Heart left ventricle (tissue), 16 donors: ENCODE measurements around the gene KITLG. TPM values are rescaled to one million over a fixed set of nuclear protein-coding genes. Genes with fewer than 3 reads are reported as not detected.
"Not testable (repeated sequence)": the region's sequence is repeated elsewhere in the genome, so short reads cannot be mapped to it uniquely, and the experiment has no call there.

Experiments used
- ATAC-seq, 4 donors: fragments of 200-7000 bp; cut with Tn5 transposase; one replicate each; pipeline ENCODE4 v1.9.1; 2020 to 2022; ENCODE audit warnings: moderate library complexity in 4 of 4, mild to moderate bottlenecking in 3 of 4, moderate number of reproducible peaks in 1 of 4
- DNase-seq, 5 donors: peaks; one replicate each; pipeline ENCODE4 v3.0.0-alpha.2; 2020
- H3K27ac ChIP-seq, 12 donors: fragments of 200-600 bp; sonication (generic) in 4 of 12; one replicate each; pipeline versions ENCODE4 v1.5.0 to v1.8.0; 2016 to 2022; ENCODE audit warnings: mild to moderate bottlenecking in 2 of 12
- H3K27me3 ChIP-seq, 9 donors: fragments of 200-600 bp; sonication (generic) in 2 of 9; one replicate each; pipeline versions ENCODE4 v1.5.1 to v1.8.0; 2016 to 2022; ENCODE audit warnings: mild to moderate bottlenecking in 3 of 9
- H3K36me3 ChIP-seq, 9 donors: fragments of 200-600 bp; sonication (generic) in 2 of 9; one replicate each; pipeline versions ENCODE4 v1.5.0 to v1.8.0; 2018 to 2022; ENCODE audit warnings: mild to moderate bottlenecking in 2 of 9
- H3K4me1 ChIP-seq, 12 donors: fragments of 200-600 bp; sonication (generic) in 4 of 12; one replicate each; pipeline versions ENCODE4 v1.5.0 to v1.8.0; 2016 to 2022; ENCODE audit warnings: mild to moderate bottlenecking in 3 of 12
- H3K4me3 ChIP-seq, 12 donors: fragments of 200-600 bp; sonication (generic) in 4 of 12; one replicate each; pipeline versions ENCODE4 v1.5.0 to v1.8.0; 2017 to 2022; ENCODE audit warnings: mild to moderate bottlenecking in 9 of 12, moderate library complexity in 4 of 12
- H3K9me3 ChIP-seq, 12 donors: fragments of 200-600 bp; sonication (generic) in 4 of 12; one replicate each; pipeline versions ENCODE4 v1.5.0 to v1.8.0; 2016 to 2022; ENCODE audit warnings: mild to moderate bottlenecking in 1 of 12
- POLR2A ChIP-seq, 2 donors: fragments of 450-650 bp; IDR thresholded peaks; one replicate each; pipeline ENCODE4 v1.6.1; 2017; ENCODE audit warnings: antibody characterized with exemption in 2 of 2, mild to moderate bottlenecking in 2 of 2, moderate library complexity in 2 of 2
- WGBS, 4 donors: extraction: QIAGEN DNeasy Blood & Tissue Kit in 2 of 4; methylation state at CpG; one replicate each; pipeline versions ENCODE4 v1.1.5 to v1.1.7; 2013 to 2018; 5-methylcytosine and 5-hydroxymethylcytosine counted together
- intact Hi-C, 10 donors: fragments of 100-400 bp; cut with DNase I; formaldehyde crosslinking; loops; one replicate each; pipeline versions ENCODE4 v1.11.1 to v1.14.2; 2022
- polyA plus RNA-seq, 2 donors: library from polyadenylated mRNA; stranded (reverse); fragments of 200-250 nt; gene quantifications; one replicate each; pipeline ENCODE4 v1.2.3, GENCODE V29; 2013
- total RNA-seq, 9 donors: library from RNA; depleted of rRNA in 2 of 9; stranded (reverse); fragments of >200 nt in 2 of 9; fragmentation: NEBNext Ultra II Directional in 3 of 9; extraction: Animal tissue kit (Norgen Biotek cat#: 25700) in 3 of 9; gene quantifications; one replicate each; pipeline versions ENCODE4 v1.1.0 to v1.2.4, GENCODE V29; 2016 to 2023
- TF ChIP-seq, protein P1 (sequence below), 12 donors: fragments of 200-600 bp; sonication (generic) in 4 of 12; IDR thresholded peaks; one replicate each; pipeline versions ENCODE4 v1.5.0 to v1.8.0; 2018 to 2022; ENCODE audit warnings: antibody characterized with exemption in 12 of 12, mild to moderate bottlenecking in 5 of 12
- donor health status: ischemic (EF 13 %, LVEDD 7.1; RV severe dilation, severe dysfunction).
- donor health status: healthy with polysubstance abuse.
- donor health status: DM: no; HTN: yes; CAD: no.
- donor health status: DM: no; HTN: no; CAD: no.
- donor health status: ischemic (EF 25% LVEDD 6.9; RV normal size, moderate dysfunction).
- donor health status: ischemic (EF 25% LVEDD 5.7; RV mildly dilated, moderate dysfunction).
- donor health status: healthy.
- donor health status: DM: yes; HTN: yes; CAD: no.
- donor health status: ischemic (EF 35%, LVEDD 5.7; RV mildly dilated, moderate dysfunction).
- donor health status: nonischemic (EF 11% LVEDD 7.7; RV severe dilation, severe dysfunction).
- donor health status: DM: yes; HTN: yes; CAD: no.
- donor health status: PGD.
- donor health status: ischemic (EF 29% LVEDD 5.4; RV normal size, mild dysfunction).
- donor health status: nonischemic (EF 23%, LVEDD 6.1; RV moderate dilation, normal function).

KITLG gene
- total and polyA plus RNA-seq, 11 donors = 3.1 to 15.3 (median 9.3) TPM

DNA sequence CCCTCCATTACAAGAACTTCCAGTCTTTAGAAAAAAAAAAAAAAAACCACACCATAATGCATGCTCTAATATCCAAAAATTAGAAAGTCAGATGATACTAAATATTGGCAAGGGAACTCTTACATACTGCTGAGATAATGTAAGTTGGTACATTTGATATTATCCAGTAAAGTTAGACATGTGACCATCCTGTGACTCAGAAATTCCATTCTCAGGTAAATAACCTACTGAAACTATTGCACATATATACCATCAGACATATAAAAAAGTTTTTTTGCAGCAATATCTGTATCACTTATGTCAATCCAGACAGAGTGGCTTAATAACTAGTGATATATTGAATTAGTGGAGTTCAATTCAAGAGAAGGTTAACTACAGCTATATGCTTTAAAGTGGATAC, 63.5 kb downstream of the KITLG start:
- Histone ChIP-seq H3K27ac (no peak overlapping the region), H3K36me3 (peaks cover 0 to 36% (median 4%) of the 10 kb centered on the region in 9 donors), H3K4me1 (peaks cover 0 to 17% (median 8%) of the 10 kb centered on the region in 12 donors), H3K9me3 (no peaks in the 10 kb centered on the region), H3K27me3 (no peaks in the 10 kb centered on the region), H3K4me3 (no peak overlapping the region)
- ATAC-seq (no peak), DNase-seq (no peak)
- TF ChIP-seq POLR2A (IDR thresholded peaks at IDR 0.05) = no peak
- TF ChIP-seq, protein P1, sequence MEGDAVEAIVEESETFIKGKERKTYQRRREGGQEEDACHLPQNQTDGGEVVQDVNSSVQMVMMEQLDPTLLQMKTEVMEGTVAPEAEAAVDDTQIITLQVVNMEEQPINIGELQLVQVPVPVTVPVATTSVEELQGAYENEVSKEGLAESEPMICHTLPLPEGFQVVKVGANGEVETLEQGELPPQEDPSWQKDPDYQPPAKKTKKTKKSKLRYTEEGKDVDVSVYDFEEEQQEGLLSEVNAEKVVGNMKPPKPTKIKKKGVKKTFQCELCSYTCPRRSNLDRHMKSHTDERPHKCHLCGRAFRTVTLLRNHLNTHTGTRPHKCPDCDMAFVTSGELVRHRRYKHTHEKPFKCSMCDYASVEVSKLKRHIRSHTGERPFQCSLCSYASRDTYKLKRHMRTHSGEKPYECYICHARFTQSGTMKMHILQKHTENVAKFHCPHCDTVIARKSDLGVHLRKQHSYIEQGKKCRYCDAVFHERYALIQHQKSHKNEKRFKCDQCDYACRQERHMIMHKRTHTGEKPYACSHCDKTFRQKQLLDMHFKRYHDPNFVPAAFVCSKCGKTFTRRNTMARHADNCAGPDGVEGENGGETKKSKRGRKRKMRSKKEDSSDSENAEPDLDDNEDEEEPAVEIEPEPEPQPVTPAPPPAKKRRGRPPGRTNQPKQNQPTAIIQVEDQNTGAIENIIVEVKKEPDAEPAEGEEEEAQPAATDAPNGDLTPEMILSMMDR (IDR thresholded peaks at IDR 0.05) = no peak
- intact Hi-C loops = no loop called here

DNA sequence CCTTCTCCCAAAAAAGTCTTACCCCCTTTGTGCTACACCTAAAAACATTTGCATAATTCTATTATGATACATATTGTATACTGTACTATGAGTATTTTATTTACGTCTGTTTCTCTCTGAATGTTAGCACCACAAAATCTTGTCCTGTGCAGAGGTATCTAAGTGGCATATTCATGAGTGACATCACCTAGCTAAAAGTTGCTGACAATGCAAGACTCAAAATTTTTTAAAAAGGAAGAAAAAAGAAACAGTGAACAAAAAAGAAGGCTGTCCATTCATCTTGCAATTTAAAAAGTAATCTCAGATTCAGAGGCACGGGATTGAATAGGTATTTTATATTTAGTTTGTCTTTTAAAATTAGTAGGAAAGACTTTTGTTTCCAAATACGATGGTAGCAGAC, 69.4 kb downstream of the KITLG start:
- 95 to 98% (median 96%) methylated on average over 3 of the region's 3 CpGs for WGBS, 4 donors
- Histone ChIP-seq H3K9me3 (no peaks in the 10 kb centered on the region), H3K27me3 (no peaks in the 10 kb centered on the region), H3K27ac (no peak overlapping the region), H3K4me3 (no peak overlapping the region), H3K4me1 (peaks cover 0 to 2% (median 0%) of the 10 kb centered on the region in 12 donors), H3K36me3 (peaks cover 0 to 32% (median 4%) of the 10 kb centered on the region in 9 donors)
- ATAC-seq = no peak
- DNase-seq = no peak
- TF ChIP-seq POLR2A (IDR thresholded peaks at IDR 0.05) = no peak
- TF ChIP-seq, protein P1 (IDR thresholded peaks at IDR 0.05) = no peak
- intact Hi-C loops = no loop called here

DNA sequence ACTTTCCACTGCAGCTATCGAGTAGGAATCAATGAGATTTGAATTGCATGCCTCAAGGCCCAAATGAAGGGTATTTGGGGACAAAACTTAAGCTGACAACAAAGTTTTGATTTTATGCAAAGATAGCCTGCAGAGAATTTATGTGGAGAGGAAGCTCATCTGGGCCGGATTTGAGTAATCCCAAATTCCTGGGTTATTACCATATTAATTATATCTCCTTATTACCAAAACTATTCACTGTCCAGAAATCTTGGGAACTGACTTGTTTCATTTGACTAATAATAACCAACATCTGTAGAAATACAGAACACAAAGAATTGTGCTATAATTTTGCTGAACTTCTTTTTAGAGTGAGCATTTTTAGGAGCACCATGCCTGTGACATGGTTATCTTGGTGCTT, 70.4 kb downstream of the KITLG start:
- DNase-seq (no peak), ATAC-seq (no peak)
- intact Hi-C loops = no loop called here
- Histone ChIP-seq H3K4me1 (peaks cover 0 to 2% (median 0%) of the 10 kb centered on the region in 12 donors), H3K27me3 (no peaks in the 10 kb centered on the region), H3K36me3 (peaks cover 0 to 37% (median 7%) of the 10 kb centered on the region in 9 donors), H3K4me3 (no peak overlapping the region), H3K27ac (no peak overlapping the region), H3K9me3 (no peaks in the 10 kb centered on the region)
- no peak for TF ChIP-seq POLR2A (IDR thresholded peaks at IDR 0.05)
- TF ChIP-seq, protein P1 (IDR thresholded peaks at IDR 0.05) = no peak
- WGBS, 4 donors = 86 to 95% (median 92%) methylated on average over 2 of the region's 2 CpGs

DNA sequence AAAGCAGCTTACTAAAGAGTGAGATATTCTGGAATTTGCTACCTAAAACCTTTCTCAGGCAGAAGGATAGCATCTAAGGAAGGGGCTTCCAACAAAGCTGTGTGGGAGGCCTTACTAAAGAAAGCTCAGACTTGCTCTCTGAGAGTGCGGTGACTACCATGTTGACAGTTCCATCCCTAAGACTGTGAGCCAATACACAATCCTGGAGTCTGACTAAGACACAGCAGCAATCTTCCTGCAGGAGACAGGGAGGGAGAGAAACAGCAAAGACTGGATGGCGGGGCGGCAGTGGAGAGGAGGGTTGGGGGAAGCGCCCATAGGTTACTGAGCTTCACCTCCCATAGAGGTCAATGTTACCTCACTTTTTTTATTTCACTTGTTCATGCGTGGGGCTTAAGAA, 70.9 kb downstream of the KITLG start:
- WGBS, 4 donors = 96 to 97% (median 97%) methylated on average over 5 of the region's 5 CpGs
- intact Hi-C loops = no loop called here
- Histone ChIP-seq H3K27ac (no peak overlapping the region), H3K4me3 (no peak overlapping the region), H3K9me3 (no peaks in the 10 kb centered on the region), H3K27me3 (no peaks in the 10 kb centered on the region), H3K4me1 (peaks cover 0 to 2% (median 0%) of the 10 kb centered on the region in 12 donors), H3K36me3 (peaks cover 0 to 42% (median 7%) of the 10 kb centered on the region in 9 donors)
- DNase-seq (no peak), ATAC-seq (no peak)
- TF ChIP-seq, protein P1 (IDR thresholded peaks at IDR 0.05) = no peak
- no peak for TF ChIP-seq POLR2A (IDR thresholded peaks at IDR 0.05)

GRCh38 chr12:88507851-88508250, 72.4 kb downstream of the KITLG start:
- H3K4me1 ChIP-seq, DNase-seq, H3K9me3 ChIP-seq, intact Hi-C loops, H3K4me3 ChIP-seq, H3K27me3 ChIP-seq, H3K27ac ChIP-seq, ATAC-seq: not testable (repeated sequence)
- WGBS, 4 donors = 96 to 98% (median 97%) methylated on average over 12 of the region's 12 CpGs
- H3K36me3 ChIP-seq = peaks cover 0 to 53% (median 7%) of the 10 kb centered on the region in 9 donors
